PFSK-1 (cell line): ENCODE data around the gene APLN.

ENCODE experiments used
- FOXP2 ChIP-seq: optimal IDR thresholded peaks from 2 replicates; pipeline ENCODE3; 2011; ENCODE audit warnings: borderline replicate concordance, control low read depth, inconsistent platforms; ENCODE audit not compliant: insufficient read depth; ENCODE audit errors: extremely low read length, extremely low read depth
- POLR2AphosphoS5 ChIP-seq: IDR thresholded peaks from 2 replicates; pipeline ENCODE4 v1.6.1; 2012; ENCODE audit warnings: low read depth, mild to moderate bottlenecking, control low read depth, low read length, moderate library complexity
- REST ChIP-seq, 2 experiments: IDR thresholded peaks; 2 replicates each; pipeline versions ENCODE4 v1.6.1 to v1.8.0; 2011 to 2012; ENCODE audit warnings: low read depth in 2 of 2, low read length in 2 of 2, control low read depth in 1 of 2, inconsistent platforms in 1 of 2, mild to moderate bottlenecking in 1 of 2, moderate library complexity in 1 of 2; ENCODE audit not compliant: insufficient read depth in 1 of 2
- SIN3A ChIP-seq: IDR thresholded peaks from 2 replicates; pipeline ENCODE4 v1.6.1; 2012; ENCODE audit warnings: mild to moderate bottlenecking, low read length, moderate library complexity, borderline replicate concordance; ENCODE audit not compliant: insufficient read depth
- TAF1 ChIP-seq: IDR thresholded peaks from 2 replicates; pipeline ENCODE4 v1.6.1; 2012; ENCODE audit warnings: low read length, control low read depth, borderline replicate concordance; ENCODE audit not compliant: insufficient read depth

APLN gene

GRCh38 chrX:129648514-129649267 is 6.1 kb downstream of the APLN start:
- TF ChIP-seq FOXP2 (no peak), POLR2AphosphoS5 (no peak)

GRCh38 chrX:129647418-129648410 is 7.0 kb downstream of the APLN start:
- TF ChIP-seq FOXP2, result no peak
- no peak for TF ChIP-seq POLR2AphosphoS5
- TF ChIP-seq SIN3A, result no peak
- TF ChIP-seq TAF1, result no peak
- TF ChIP-seq REST (IDR thresholded peaks at IDR 0.05; ENCODE audit: insufficient read depth in 1 of 2, low read depth in 2 of 2, low read length in 2 of 2), result no peak

- TF ChIP-seq FOXP2 (no peak), POLR2AphosphoS5 (no peak), TAF1 (no peak), SIN3A (no peak), REST (IDR thresholded peaks at IDR 0.05; ENCODE audit: insufficient read depth in 1 of 2, low read depth in 2 of 2, low read length in 2 of 2) (no peak)
These were observed 8.0 kb downstream of the APLN start for GRCh38 chrX:129646566-129647417.

- no peak for TF ChIP-seq TAF1
- no peak for TF ChIP-seq REST (IDR thresholded peaks at IDR 0.05; ENCODE audit: insufficient read depth in 1 of 2, low read depth in 2 of 2, low read length in 2 of 2)
- no peak for TF ChIP-seq POLR2AphosphoS5
- TF ChIP-seq FOXP2, result no peak
- TF ChIP-seq SIN3A, result no peak
These were observed 12.1 kb downstream of the APLN start for GRCh38 chrX:129642641-129643040.

- no peak for TF ChIP-seq POLR2AphosphoS5
- no peak for TF ChIP-seq SIN3A
- no peak for TF ChIP-seq FOXP2
- no peak for TF ChIP-seq REST (IDR thresholded peaks at IDR 0.05; ENCODE audit: insufficient read depth in 1 of 2, low read depth in 2 of 2, low read length in 2 of 2)
- no peak for TF ChIP-seq TAF1
These were observed 12.8 kb downstream of the APLN start for GRCh38 chrX:129641941-129642340.
